Subcutaneous adipose tissue (tissue), 4 donors: ENCODE results near the gene HELQ. TPM values are rescaled to one million over a fixed set of nuclear protein-coding genes. Genes with fewer than 3 reads are reported as not detected.

ENCODE experiments used
- CTCF ChIP-seq: fragments of 450-650 bp; IDR thresholded peaks from one replicate; pipeline ENCODE4 v1.5.1; 2016; ENCODE audit warnings: low read depth, mild to moderate bottlenecking, control low read depth, antibody characterized with exemption, moderate library complexity
- total RNA-seq, 4 donors: library from RNA; depleted of rRNA; stranded (reverse); fragments of >200 nt; gene quantifications; one replicate each; pipeline ENCODE4 v1.1.0, GENCODE V29; 2016

Gene HELQ
- total RNA-seq, 4 donors from 2014 or later: 12.6 to 26.6 (median 19.2) TPM

GRCh38 chr4:83486457-83487129, 31.0 kb upstream of the HELQ start:
- TF ChIP-seq CTCF: no peak

GRCh38 chr4:83484500-83485461, 29.2 kb upstream of the HELQ start, which contains the start of gene ABRAXAS1:
TSS of gene ABRAXAS1 (minus strand) at chr4:83485100. CDS start at chr4:83485072, 28 bp downstream.
- no peak for TF ChIP-seq CTCF

- TF ChIP-seq CTCF: no peak
Measured at GRCh38 chr4:83473966-83474365, 18.3 kb upstream of the HELQ start.

- TF ChIP-seq CTCF: no peak
Measured at GRCh38 chr4:83473423-83473822, 17.8 kb upstream of the HELQ start.

DNA sequence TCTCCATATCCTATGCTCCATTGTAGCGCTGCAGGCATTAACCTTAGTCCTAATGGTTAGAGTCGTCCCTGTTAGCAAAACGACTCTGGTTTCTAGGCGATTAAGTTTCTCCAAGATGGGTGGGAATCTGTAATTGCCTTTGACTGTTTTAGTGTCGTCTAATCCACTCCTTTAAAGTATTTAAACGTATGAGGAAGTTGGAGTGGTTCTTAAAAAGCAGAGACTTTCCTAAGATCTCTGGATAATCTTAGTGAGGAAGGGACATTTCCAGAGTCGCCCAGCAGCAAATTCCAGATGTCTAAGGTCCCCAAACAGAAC, 520 bp upstream of the HELQ start:
- no peak for TF ChIP-seq CTCF

DNA sequence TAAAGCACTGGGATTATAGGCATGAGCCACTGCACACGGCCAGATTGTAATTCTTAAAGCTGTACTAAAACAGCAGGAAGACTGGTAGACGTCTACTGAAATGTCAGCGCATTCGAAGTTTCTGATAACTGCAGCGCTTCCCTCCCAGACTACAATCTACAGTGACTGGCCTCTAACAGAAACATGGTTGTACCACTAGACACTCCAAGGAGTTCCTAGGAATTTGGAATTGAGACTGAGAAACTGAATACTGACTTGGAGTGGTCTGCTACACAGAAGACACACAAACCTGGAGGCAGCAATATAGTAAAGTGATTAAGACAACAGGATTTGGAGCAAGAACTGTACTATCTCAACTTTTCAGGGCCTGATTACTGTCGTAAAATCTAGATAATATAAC, 937 bp downstream of the HELQ start:
- no peak for TF ChIP-seq CTCF

DNA sequence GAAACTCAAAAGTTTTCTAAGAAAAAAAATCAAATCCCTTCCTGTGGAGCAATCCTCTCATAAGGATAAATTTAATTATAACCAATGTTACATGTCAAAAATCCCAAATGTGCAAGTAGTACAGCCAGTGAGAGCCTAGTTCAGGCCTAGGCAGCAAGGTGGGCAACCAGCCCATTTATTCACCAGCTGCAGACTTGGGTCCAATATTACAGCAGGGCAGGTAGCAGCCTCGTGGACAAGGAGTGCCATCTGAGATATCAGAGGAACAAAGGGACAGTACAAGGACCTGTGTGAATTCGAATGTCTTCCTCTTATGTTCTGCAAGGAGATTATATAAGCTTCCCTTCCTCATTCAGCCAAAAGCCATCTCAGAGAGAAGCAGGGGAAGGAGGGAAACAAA, 6.6 kb downstream of the HELQ start:
- TF ChIP-seq CTCF: no peak
